T-cell (primary cell): ENCODE results near the gene PRODH2. TPM values are rescaled to one million over a fixed set of nuclear protein-coding genes. Genes with fewer than 3 reads are reported as not detected.
A peak's percentile ranks its signal among the peaks of the same experiment; 100 is the strongest.
"Not testable (repeated sequence)": the region's sequence is repeated elsewhere in the genome, so short reads cannot be mapped to it uniquely, and the experiment has no call there.

ENCODE experiments used
- ATAC-seq, 4 experiments: fragments of 200-7000 bp in 3 of 4; fragments of 150-1000 bp in 1 of 4; cut with Tn5 transposase; replicated peaks in 1 of 4; 1 replicate in 3 of 4; 2 replicates in 1 of 4; pipeline ENCODE4 v1.10.0; 2021; ENCODE audit warnings: moderate library complexity in 3 of 4, mild to moderate bottlenecking in 2 of 4, moderate number of reproducible peaks in 1 of 4
- CTCF ChIA-PET, 2 donors: fragments of 300-600 bp; sonication (Branson Sonifier 250); formaldehyde crosslinking; loops; one replicate each; lab custom pipeline; 2022; ENCODE audit warnings: antibody characterized with exemption in 2 of 2; lab: Charles Lee
- POLR2A ChIA-PET, 2 donors: fragments of 300-600 bp; sonication (Branson Sonifier 250); formaldehyde crosslinking; loops; one replicate each; lab custom pipeline; 2022; ENCODE audit warnings: antibody characterized with exemption in 2 of 2; lab: Charles Lee
- DNase-seq, 35 experiments: peaks; one replicate each; pipeline versions ENCODE4 v3.0.0 to v3.0.0-alpha.2; 2013 to 2023
- H3K27ac ChIP-seq: one replicate; pipeline ENCODE4 v1.5.1; 2013; ENCODE audit warnings: low read length
- H3K27me3 ChIP-seq, 2 experiments: replicated peaks in 1 of 2; 1 replicate in 1 of 2; 2 replicates in 1 of 2; pipeline versions ENCODE4 v1.6.1 to v1.7.0; 2013; ENCODE audit warnings: low read length in 1 of 2, mixed read lengths in 1 of 2; ENCODE audit not compliant: control insufficient read depth in 2 of 2, insufficient read depth in 2 of 2; ENCODE audit errors: extremely low read depth in 1 of 2
- H3K36me3 ChIP-seq, 2 donors: 1 replicate in 1 of 2; 2 replicates in 1 of 2; pipeline versions ENCODE4 v1.6.1 to v1.7.0; 2013; ENCODE audit warnings: low read length in 1 of 2; ENCODE audit not compliant: control insufficient read depth in 2 of 2, insufficient read depth in 1 of 2; ENCODE audit errors: extremely low read depth in 1 of 2
- H3K4me1 ChIP-seq, 2 experiments: 1 replicate in 1 of 2; 2 replicates in 1 of 2; pipeline versions ENCODE4 v1.6.1 to v1.7.0; 2013; ENCODE audit warnings: low read length in 2 of 2, mixed read lengths in 1 of 2; ENCODE audit not compliant: insufficient read depth in 2 of 2, control insufficient read depth in 1 of 2; ENCODE audit errors: extremely low read depth in 1 of 2
- H3K4me3 ChIP-seq, 2 donors: 1 replicate in 1 of 2; 2 replicates in 1 of 2; pipeline versions ENCODE4 v1.5.1 to v1.7.0; 2013; ENCODE audit warnings: mild to moderate bottlenecking in 2 of 2, low read length in 1 of 2, moderate library complexity in 1 of 2; ENCODE audit not compliant: control insufficient read depth in 1 of 2; ENCODE audit errors: extremely low read depth in 1 of 2
- H3K9me3 ChIP-seq: 2 replicates; pipeline ENCODE4 v1.7.0; 2013
- H3K27ac Mint-ChIP-seq, 2 donors: one replicate each; pipeline ENCODE4 v1.8.0; 2020 to 2021; ENCODE audit warnings: mild to moderate bottlenecking in 2 of 2, mixed read lengths in 2 of 2
- H3K27me3 Mint-ChIP-seq, 2 donors: one replicate each; pipeline ENCODE4 v1.8.0; 2021 to 2022; ENCODE audit warnings: mixed read lengths in 2 of 2
- H3K36me3 Mint-ChIP-seq: one replicate; pipeline ENCODE4 v1.8.0; 2021; ENCODE audit warnings: mixed read lengths
- H3K4me1 Mint-ChIP-seq, 3 donors: one replicate each; pipeline ENCODE4 v1.8.0; 2020 to 2022; ENCODE audit warnings: mixed read lengths in 3 of 3, mild to moderate bottlenecking in 1 of 3
- H3K4me3 Mint-ChIP-seq, 3 donors: one replicate each; pipeline ENCODE4 v1.8.0; 2020 to 2022; ENCODE audit warnings: mild to moderate bottlenecking in 3 of 3, mixed read lengths in 3 of 3, moderate library complexity in 3 of 3
- H3K9me3 Mint-ChIP-seq, 3 donors: one replicate each; pipeline ENCODE4 v1.8.0; 2020 to 2022; ENCODE audit warnings: mixed read lengths in 3 of 3
- WGBS: methylation state at CpG from one replicate; pipeline ENCODE4 v1.1.5; 2013; ENCODE audit warnings: missing lambda C conversion rate; ENCODE audit not compliant: insufficient coverage; 5-methylcytosine and 5-hydroxymethylcytosine counted together
- total RNA-seq, 35 experiments: library from RNA in 6 of 35; stranded (reverse) in 6 of 35; fragments of 120-200 nt in 1 of 35; gene quantifications; one replicate each; pipeline versions ENCODE4 v1.2.1 to v1.2.4 and lab custom pipeline; 2013 to 2026

The PRODH2 gene
- total RNA-seq, 5 donors from 2014 or later (not counting 1 experiment from before 2014, with no cell fraction given) = not detected

GRCh38 chr19:35774274-35775045 lies 38.2 kb downstream of the PRODH2 start:
- H3K9me3 Mint-ChIP-seq = no peaks in the 10 kb centered on the region
- peak overlapping the region in 1 of 2 donors; percentile 62 for H3K4me3 ChIP-seq
- ATAC-seq = no peak
- POLR2A ChIA-PET = no interaction called here
- H3K36me3 Mint-ChIP-seq = peaks cover 4% of the 10 kb centered on the region
- peak overlapping the region in 1 of 2 donors; percentile 64 for H3K27ac Mint-ChIP-seq
- H3K27me3 ChIP-seq = no peaks in the 10 kb centered on the region
- WGBS = 62% methylated on average over 12 of the region's 16 CpGs
- CTCF ChIA-PET = no interaction called here
- peaks cover 4 to 19% of the 10 kb centered on the region in 2 experiments for H3K4me1 ChIP-seq
- no peaks in the 10 kb centered on the region for H3K36me3 ChIP-seq
- H3K27me3 Mint-ChIP-seq = no peaks in the 10 kb centered on the region
- H3K4me1 Mint-ChIP-seq = peaks cover 6 to 20% (median 20%) of the 10 kb centered on the region in 3 donors
- H3K27ac ChIP-seq = no peak overlapping the region
- DNase-seq = no peak
- H3K4me3 Mint-ChIP-seq = peak overlapping the region; percentile 78 to 88 (median 80)
- H3K9me3 ChIP-seq = no peaks in the 10 kb centered on the region

- DNase-seq (no peak), ATAC-seq (no peak)
- Mint-ChIP-seq H3K27me3 (no peaks in the 10 kb centered on the region), H3K27ac (no peak overlapping the region), H3K4me1 (peaks cover 6 to 20% (median 20%) of the 10 kb centered on the region in 3 donors), H3K9me3 (no peaks in the 10 kb centered on the region), H3K4me3 (no peak overlapping the region), H3K36me3 (peaks cover 4% of the 10 kb centered on the region)
- Histone ChIP-seq H3K9me3 (no peaks in the 10 kb centered on the region), H3K27ac (no peak overlapping the region), H3K27me3 (no peaks in the 10 kb centered on the region), H3K4me3 (no peak overlapping the region), H3K4me1 (peaks cover 4 to 19% of the 10 kb centered on the region in 2 experiments), H3K36me3 (peaks cover 0 to 4% of the 10 kb centered on the region in 2 donors)
- POLR2A ChIA-PET = no interaction called here
- WGBS = 100% methylated on average over 2 of the region's 9 CpGs
- CTCF ChIA-PET = interaction anchor here in 1 of 2 donors (0.6 kb wide), 1 partner anchor 78 kb away, joined by 4 read pairs; no protein-coding TSS in a partner anchor
Measured at GRCh38 chr19:35773020-35773806, 39.4 kb downstream of the PRODH2 start.

GRCh38 chr19:35772362-35772761 lies 40.3 kb downstream of the PRODH2 start:
- POLR2A ChIA-PET, DNase-seq, H3K27ac Mint-ChIP-seq, H3K36me3 ChIP-seq, H3K9me3 Mint-ChIP-seq, H3K4me3 Mint-ChIP-seq, H3K9me3 ChIP-seq, ATAC-seq, CTCF ChIA-PET, H3K36me3 Mint-ChIP-seq, H3K27me3 Mint-ChIP-seq, H3K27me3 ChIP-seq, H3K4me3 ChIP-seq, H3K27ac ChIP-seq: not testable (repeated sequence)
- peaks cover 6 to 20% (median 20%) of the 10 kb centered on the region in 3 donors for H3K4me1 Mint-ChIP-seq
- 94% methylated on average over 3 of the region's 5 CpGs for WGBS
- H3K4me1 ChIP-seq = peaks cover 4 to 19% of the 10 kb centered on the region in 2 experiments

GRCh38 chr19:35768082-35768421 lies 44.6 kb downstream of the PRODH2 start:
- Mint-ChIP-seq H3K27ac (no peak overlapping the region), H3K9me3 (no peaks in the 10 kb centered on the region), H3K36me3 (peaks cover 7% of the 10 kb centered on the region), H3K27me3 (no peaks in the 10 kb centered on the region), H3K4me3 (no peak overlapping the region), H3K4me1 (no peaks in the 10 kb centered on the region)
- DNase-seq (no peak), ATAC-seq (no peak)
- H3K4me1 ChIP-seq = no peaks in the 10 kb centered on the region
- H3K4me3 ChIP-seq = no peak overlapping the region
- ChIA-PET CTCF (no interaction called here), POLR2A (no interaction called here)
- no peaks in the 10 kb centered on the region for H3K9me3 ChIP-seq
- no peaks in the 10 kb centered on the region for H3K27me3 ChIP-seq
- WGBS = 97% methylated on average over 15 of the region's 15 CpGs
- no peak overlapping the region for H3K27ac ChIP-seq
- peaks cover 4 to 25% of the 10 kb centered on the region in 2 donors for H3K36me3 ChIP-seq

GRCh38 chr19:35767288-35768081 lies 45.2 kb downstream of the PRODH2 start:
- Mint-ChIP-seq H3K27me3 (no peaks in the 10 kb centered on the region), H3K4me3 (no peak overlapping the region), H3K4me1 (no peaks in the 10 kb centered on the region), H3K36me3 (peaks cover 7% of the 10 kb centered on the region), H3K27ac (no peak overlapping the region), H3K9me3 (no peaks in the 10 kb centered on the region)
- H3K4me3 ChIP-seq = no peak overlapping the region
- ATAC-seq (peak in 1 of 4 experiments; percentile 33), DNase-seq (no peak)
- 89% methylated on average over 32 of the region's 34 CpGs for WGBS
- H3K36me3 ChIP-seq = peaks cover 4 to 25% of the 10 kb centered on the region in 2 donors
- H3K27me3 ChIP-seq = no peaks in the 10 kb centered on the region
- H3K27ac ChIP-seq = no peak overlapping the region
- ChIA-PET POLR2A (no interaction called here), CTCF (no interaction called here)
- H3K4me1 ChIP-seq = no peaks in the 10 kb centered on the region
- H3K9me3 ChIP-seq = no peaks in the 10 kb centered on the region

GRCh38 chr19:35766571-35767104 lies 46.0 kb downstream of the PRODH2 start:
- Mint-ChIP-seq H3K4me1 (no peaks in the 10 kb centered on the region), H3K27me3 (no peaks in the 10 kb centered on the region), H3K27ac (no peak overlapping the region), H3K9me3 (no peaks in the 10 kb centered on the region), H3K36me3 (peaks cover 13% of the 10 kb centered on the region), H3K4me3 (no peak overlapping the region)
- Histone ChIP-seq H3K27ac (no peak overlapping the region), H3K27me3 (no peaks in the 10 kb centered on the region), H3K36me3 (peaks cover 7 to 32% of the 10 kb centered on the region in 2 donors), H3K4me1 (no peaks in the 10 kb centered on the region), H3K4me3 (no peak overlapping the region), H3K9me3 (no peaks in the 10 kb centered on the region)
- ATAC-seq (peak in 1 of 4 experiments; percentile 15), DNase-seq (no peak)
- ChIA-PET POLR2A (no interaction called here), CTCF (no interaction called here)
- 100% methylated on average over 5 of the region's 11 CpGs for WGBS
